DND-41 (cell line): Measurements from ENCODE around the gene SCN7A.

Experiments used
- CTCF ChIP-seq: IDR thresholded peaks from 2 replicates; pipeline ENCODE4 v1.5.1; 2012; ENCODE audit warnings: borderline replicate concordance, low read length, moderate library complexity, mild to moderate bottlenecking; ENCODE audit not compliant: poor library complexity, severe bottlenecking; ENCODE audit errors: extremely low read depth
- EZH2 ChIP-seq: IDR thresholded peaks from 3 replicates; pipeline ENCODE4 v1.6.1; 2012; ENCODE audit warnings: borderline replicate concordance, low read depth, mild to moderate bottlenecking, moderate library complexity, low read length, inconsistent platforms; ENCODE audit not compliant: severe bottlenecking

- TF ChIP-seq CTCF (no peak), EZH2 (no peak)
Observed at GRCh38 chr2:166373539-166373938, 120.5 kb downstream of the SCN7A start.
